Measurements from ENCODE around the gene TBC1D22A. TPM values are rescaled to one million over a fixed set of nuclear protein-coding genes. Genes with fewer than 3 reads are reported as not detected.

TBC1D22A gene
- total RNA-seq, 1 experiment from 2014 or later, result 7.9 TPM

GRCh38 chr22:46737105-46737975 lies 25.1 kb upstream of the TBC1D22A start:
- DNase-seq (ENCODE audit: low spot score), result no peak

DNA sequence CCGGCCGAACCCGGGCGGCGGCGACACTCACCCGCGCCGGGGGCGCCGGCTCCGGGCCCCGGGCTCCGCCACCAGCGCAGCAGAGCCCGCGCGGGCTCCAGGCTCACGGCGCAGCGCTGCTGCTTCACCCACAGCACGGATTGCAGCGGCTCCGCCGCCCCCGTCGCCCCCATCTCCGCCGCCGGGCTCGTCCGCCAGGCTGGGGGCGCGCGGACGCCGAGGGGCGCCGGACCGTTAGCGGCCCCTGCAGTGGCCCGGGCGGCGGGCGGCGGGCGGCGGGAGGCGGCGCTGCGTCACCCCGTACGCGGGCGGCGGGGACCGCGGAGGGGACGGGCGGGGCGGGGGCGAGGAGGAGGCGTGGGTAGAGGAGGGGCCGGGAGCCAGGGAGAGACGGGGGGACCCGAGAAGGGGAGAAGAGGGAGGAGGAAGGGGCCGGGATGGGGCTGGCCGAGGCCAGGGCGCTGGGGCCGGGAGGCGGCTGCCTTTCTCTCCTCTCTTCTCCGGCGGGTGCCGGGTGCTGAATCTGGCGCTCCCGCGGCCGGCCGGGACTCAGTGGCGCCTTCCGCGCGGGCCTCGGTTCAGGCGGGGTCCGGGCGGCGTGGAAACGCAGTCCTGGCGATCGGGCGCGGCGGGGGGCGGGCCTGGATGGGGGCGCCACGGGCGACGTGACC lies 24.3 kb upstream of the TBC1D22A start, which contains the start of gene CERK:
TSS of gene CERK (minus strand) at position 277 of the 671 bp plus-strand sequence. CDS start at position 173, 104 bp downstream.
- no peak for DNase-seq (ENCODE audit: low spot score)

- DNase-seq (ENCODE audit: low spot score), result no peak
Observed at GRCh38 chr22:46738647-46739093, 23.8 kb upstream of the TBC1D22A start.

- no peak for DNase-seq (ENCODE audit: low spot score)
Observed at GRCh38 chr22:46739094-46739870, 23.2 kb upstream of the TBC1D22A start.

DNA sequence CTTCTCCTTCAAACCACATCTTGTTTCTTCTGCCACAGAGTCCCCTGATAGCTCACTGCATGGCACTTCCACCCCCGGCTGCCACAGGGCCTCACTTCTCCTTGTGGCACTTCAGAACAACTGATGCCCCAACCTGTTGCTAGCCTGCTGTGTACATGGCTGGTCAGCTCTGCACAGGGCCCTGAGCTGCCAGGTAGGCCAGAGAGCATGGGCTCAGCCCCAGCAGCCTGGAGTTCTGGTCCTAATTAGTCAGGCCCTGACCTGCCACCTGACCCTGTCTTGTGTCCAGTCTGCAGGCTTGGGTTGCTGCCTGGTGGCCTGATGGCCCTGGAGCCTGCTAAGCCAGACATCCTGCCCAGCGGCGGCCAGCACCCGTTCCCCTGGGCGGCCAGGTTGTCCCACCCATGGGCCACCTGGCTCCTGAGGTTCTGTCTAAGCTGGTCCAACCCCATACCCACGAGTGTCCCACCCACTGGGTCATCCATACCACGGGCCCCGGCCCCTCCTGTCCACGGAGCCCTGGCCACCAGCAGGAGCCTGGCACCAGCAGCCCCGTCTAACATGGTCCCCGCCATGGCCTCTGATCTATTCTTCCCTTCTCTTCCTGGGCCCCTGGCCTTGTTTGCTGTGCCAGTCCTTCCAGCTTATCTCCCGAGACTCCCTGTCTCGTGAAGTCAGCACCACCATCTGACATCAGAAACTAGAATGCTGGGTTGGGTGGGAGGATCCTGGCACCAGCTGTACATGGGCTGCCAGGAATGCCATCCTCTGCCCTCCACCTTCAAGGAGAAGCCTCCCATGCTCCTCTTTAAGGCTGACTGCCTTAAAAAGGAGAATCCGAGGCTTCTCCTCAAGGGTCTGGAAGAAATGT lies 21.3 kb upstream of the TBC1D22A start:
- no peak for DNase-seq (ENCODE audit: low spot score)

DNA sequence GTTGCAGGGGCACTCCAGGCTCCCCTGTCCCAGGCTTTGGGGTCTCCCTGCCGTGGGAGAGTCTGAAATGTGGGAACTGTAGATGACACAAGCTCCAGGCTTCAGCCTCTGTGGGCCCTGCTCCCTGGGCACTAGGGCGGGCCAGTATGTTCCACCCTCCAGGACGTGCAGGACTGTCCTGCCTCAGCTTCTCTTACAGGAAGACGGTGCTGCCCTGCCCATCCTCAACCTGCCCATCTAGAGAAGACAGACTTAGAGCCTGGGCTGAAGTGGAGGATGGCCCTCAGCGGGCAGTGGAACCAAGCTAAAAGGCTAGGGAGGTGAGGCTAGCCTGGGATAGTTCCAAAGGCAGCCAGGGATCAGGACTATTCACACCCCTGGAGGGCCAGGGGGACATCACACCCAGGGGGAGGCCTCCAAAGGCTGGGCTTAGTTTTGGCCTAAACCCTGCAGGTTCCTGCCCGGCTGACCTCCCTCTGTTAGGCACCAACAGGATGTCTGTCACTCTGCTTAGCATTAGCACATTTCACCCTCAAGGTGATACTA lies 20.4 kb upstream of the TBC1D22A start:
- DNase-seq (ENCODE audit: low spot score), result no peak

- no peak for DNase-seq (ENCODE audit: low spot score)
Observed at GRCh38 chr22:46742576-46743221, 19.8 kb upstream of the TBC1D22A start.

GRCh38 chr22:46744581-46744980 lies 17.9 kb upstream of the TBC1D22A start:
- no peak for DNase-seq (ENCODE audit: low spot score)

DNA sequence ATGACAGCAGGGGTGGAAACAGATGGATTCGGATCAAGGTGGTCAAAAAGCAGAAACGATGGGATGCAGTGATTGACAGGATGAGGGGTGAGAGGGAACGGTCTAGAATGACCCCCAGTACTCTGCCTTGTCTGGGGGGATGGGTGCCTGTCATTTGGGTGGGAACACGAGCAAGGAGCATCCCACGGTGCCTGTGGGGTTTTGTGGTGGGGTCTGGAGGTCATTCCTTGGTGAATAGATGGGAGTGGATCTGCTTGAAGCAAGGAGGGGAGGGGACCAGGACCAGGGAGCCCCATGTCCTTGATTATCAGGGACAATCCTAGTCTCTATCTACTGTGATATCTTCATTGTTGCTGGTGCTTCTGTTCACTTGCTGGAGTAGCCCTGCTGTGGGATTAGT lies 16.3 kb upstream of the TBC1D22A start:
- DNase-seq (ENCODE audit: low spot score), result no peak

DNA sequence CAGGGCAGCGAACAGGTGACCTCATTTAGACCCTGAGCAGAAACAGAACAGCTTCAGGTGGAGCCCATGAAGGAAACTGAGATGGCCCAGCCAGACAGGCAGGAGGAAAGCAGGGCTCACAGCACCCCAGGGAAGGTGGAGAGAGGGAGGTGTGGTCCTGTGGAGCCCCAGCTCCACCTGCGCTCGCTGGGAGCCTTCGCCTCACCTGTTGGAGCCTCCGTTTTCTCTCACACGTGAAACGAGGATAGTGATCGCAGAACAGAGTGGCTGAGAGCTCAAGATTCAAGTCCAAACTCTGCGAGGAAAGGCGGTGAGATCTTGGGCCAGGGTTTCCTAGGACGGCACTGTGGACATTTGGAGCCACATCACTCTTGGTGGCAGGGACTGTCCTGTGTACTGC lies 15.8 kb upstream of the TBC1D22A start:
- DNase-seq (ENCODE audit: low spot score), result no peak

DNA sequence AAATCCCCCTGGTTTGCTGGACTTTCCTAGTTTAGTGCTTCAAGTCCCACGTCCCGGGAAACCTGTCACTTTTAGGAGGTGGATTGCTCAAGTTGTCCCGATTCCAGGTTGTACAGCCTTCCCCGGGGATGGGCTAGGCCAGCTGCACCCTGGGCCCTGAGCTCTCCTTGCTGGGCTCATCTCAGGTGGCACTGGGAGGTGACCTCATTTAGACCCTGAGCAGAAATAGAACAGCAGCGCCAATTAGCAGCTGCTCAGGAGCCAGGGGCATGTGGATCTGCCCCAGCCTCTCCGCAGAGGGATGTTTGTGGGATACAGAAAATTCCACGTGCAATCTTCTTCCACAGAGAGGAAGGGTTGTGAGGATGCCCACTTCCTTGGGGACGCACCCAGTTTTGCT lies 14.8 kb upstream of the TBC1D22A start:
- no peak for DNase-seq (ENCODE audit: low spot score)

GRCh38 chr22:46748206-46748907 lies 14.1 kb upstream of the TBC1D22A start:
- no peak for DNase-seq (ENCODE audit: low spot score)

DNA sequence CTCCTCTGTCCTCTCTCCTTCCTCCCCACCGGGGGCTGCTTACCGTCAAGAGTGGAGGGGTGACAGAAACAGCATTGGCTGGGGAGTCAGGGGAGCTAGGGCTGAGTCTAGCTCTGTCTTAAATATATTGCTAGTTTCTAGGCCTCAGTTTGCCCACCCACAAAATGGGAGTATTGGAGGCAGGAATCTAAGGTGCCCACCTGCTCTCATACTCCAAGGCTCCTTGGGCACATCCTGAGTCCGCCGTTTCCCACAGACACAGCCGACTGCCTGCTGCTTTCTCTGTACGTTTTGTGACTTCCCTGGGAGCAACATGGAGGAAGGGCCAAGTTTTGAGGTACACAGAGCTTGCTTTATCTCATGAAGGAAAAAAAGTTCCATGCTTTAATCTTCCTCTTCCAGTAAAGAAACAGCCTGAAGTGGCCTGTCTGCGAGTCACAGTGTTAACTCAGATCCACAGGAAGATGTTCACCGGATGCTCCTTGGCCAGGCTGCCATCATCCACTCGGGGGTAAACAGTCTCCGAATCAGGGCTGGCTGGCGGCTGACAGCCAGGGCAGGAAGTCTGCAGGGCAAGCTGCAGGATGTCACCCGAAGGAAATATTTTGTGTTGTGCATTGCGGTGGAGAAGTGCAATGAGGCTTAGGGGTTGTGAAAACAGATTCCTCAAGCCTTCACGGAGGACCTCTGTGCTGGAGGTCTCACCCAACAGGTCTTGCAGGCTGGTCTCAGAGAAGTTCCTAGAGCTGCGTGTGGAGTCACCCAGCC lies 13.4 kb upstream of the TBC1D22A start:
- DNase-seq (ENCODE audit: low spot score), result no peak

- DNase-seq (ENCODE audit: low spot score), result no peak
Observed at GRCh38 chr22:46749682-46750529, 12.5 kb upstream of the TBC1D22A start.

DNA sequence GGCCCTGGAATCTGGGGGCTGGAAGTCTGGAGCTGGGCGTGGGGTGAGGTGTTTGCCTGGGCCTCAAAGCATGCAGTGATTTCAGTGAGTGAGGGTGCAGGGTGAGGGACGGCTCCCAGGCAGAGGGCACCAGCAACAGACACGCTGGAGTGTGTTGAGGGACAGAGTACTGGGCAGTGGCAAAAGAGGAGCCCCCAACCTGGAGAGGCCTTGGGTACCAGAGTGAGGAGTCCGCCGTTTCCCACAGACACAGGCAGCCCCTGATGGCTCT lies 12.0 kb upstream of the TBC1D22A start:
- DNase-seq (ENCODE audit: low spot score), result no peak

DNA sequence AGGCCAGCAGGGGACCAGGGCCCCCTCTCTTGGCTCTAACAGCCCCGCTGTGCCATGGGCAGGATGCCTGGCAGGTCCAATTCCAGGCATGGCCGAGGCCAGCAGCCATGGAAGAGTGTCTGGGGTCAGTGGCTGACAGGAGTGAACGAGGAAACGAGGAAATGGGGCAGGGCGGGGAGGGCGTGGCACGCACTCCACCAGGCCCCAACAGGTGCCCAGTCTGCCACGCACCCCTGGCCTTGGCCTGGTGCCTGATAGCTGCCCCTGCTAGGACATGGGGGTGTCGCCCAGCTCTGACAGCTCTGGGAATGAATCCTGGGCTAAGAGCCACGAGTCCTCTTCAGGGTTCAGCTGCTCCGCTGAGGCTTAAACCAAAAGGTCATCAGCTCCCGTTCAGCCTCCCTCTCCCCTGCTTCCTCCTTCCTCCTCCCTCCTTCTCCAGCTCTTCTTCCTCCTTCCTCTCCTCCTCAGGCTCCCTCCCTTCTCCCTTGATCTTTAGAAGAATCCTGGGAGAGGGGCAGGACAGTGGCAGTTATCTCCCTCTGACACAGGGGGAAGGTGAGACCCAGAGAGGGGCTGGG lies 11.5 kb upstream of the TBC1D22A start:
- DNase-seq (ENCODE audit: low spot score), result no peak

- no peak for DNase-seq (ENCODE audit: low spot score)
Observed at GRCh38 chr22:46752286-46752987, 10.0 kb upstream of the TBC1D22A start.
